SK-N-SH (cell line): ENCODE results near the gene WHRN. TPM values are rescaled to one million over a fixed set of nuclear protein-coding genes. Genes with fewer than 3 reads are reported as not detected.

ENCODE experiments used
- CTCF ChIA-PET: fragments of 300-600, 350-600 bp; formaldehyde crosslinking; extraction: SDS; loops from one replicate; lab custom pipeline; 2021; lab: Yijun Ruan, JAX
- POLR2A ChIA-PET: fragments of 350-600 bp; sonication (Branson Sonifier 250); formaldehyde crosslinking; extraction: SDS; loops from one replicate; lab custom pipeline; 2020; ENCODE audit warnings: antibody characterized with exemption, inconsistent platforms; lab: Yijun Ruan, JAX
- DNase-seq: peaks from one replicate; pipeline ENCODE4 v3.0.0; 2012
- H2AFZ ChIP-seq: fragments of 200-600 bp; sonication (generic); 2 replicates; pipeline ENCODE4 v1.8.1; 2016; ENCODE audit warnings: antibody characterized with exemption, mild to moderate bottlenecking, low read depth
- H3F3A ChIP-seq: fragments of 200-600 bp; sonication (generic); replicated peaks from 2 replicates; pipeline ENCODE3; 2016; ENCODE audit warnings: antibody characterized with exemption, mild to moderate bottlenecking; ENCODE audit not compliant: insufficient read depth
- H3K27ac ChIP-seq, 2 experiments: fragments of 200-500 bp in 1 of 2; fragments of 200-600 bp in 1 of 2; sonication (Bioruptor generic) in 1 of 2; sonication (generic), shearing (Covaris generic) in 1 of 2; 2 replicates each; pipeline versions ENCODE4 v1.5.1 to v1.6.1; 2014 to 2016; ENCODE audit warnings: low read depth in 2 of 2, inconsistent platforms in 1 of 2, low read length in 1 of 2, mild to moderate bottlenecking in 1 of 2, mixed read lengths in 1 of 2
- H3K27me3 ChIP-seq: fragments of 200-600 bp; sonication (generic), shearing (Covaris generic); 2 replicates; pipeline ENCODE4 v1.6.1; 2016; ENCODE audit warnings: mixed run types; ENCODE audit not compliant: insufficient read depth
- H3K36me3 ChIP-seq, 2 experiments: fragments of 200-500 bp in 1 of 2; fragments of 200-600 bp in 1 of 2; sonication (Bioruptor generic) in 1 of 2; sonication (generic) in 1 of 2; replicated peaks in 1 of 2; 2 replicates each; pipeline versions ENCODE3 to v1.5.1; 2014 to 2016; ENCODE audit warnings: low read length in 1 of 2, mild to moderate bottlenecking in 1 of 2; ENCODE audit not compliant: insufficient read depth in 2 of 2, control insufficient read depth in 1 of 2
- H3K4me1 ChIP-seq, 2 experiments: fragments of 200-500 bp in 1 of 2; fragments of 200-600 bp in 1 of 2; sonication (Bioruptor generic) in 1 of 2; sonication (generic), shearing (Covaris generic) in 1 of 2; 2 replicates each; pipeline versions ENCODE4 v1.5.1 to v1.6.1; 2014 to 2016; ENCODE audit warnings: low read depth in 1 of 2, low read length in 1 of 2, mixed run types in 1 of 2; ENCODE audit not compliant: insufficient read depth in 2 of 2, control insufficient read depth in 1 of 2
- H3K4me2 ChIP-seq: fragments of 200-600 bp; sonication (generic), shearing (Covaris generic); 2 replicates; pipeline ENCODE4 v1.6.1; 2017; ENCODE audit warnings: mixed run types
- H3K4me3 ChIP-seq, 2 experiments: fragments of 200-500 bp in 1 of 2; fragments of 200-600 bp in 1 of 2; sonication (Bioruptor generic) in 1 of 2; sonication (generic), shearing (Covaris generic) in 1 of 2; 2 replicates each; pipeline versions ENCODE4 v1.5.1 to v1.8.1; 2014 to 2016; ENCODE audit warnings: low read depth in 2 of 2, inconsistent platforms in 1 of 2, low read length in 1 of 2, mild to moderate bottlenecking in 1 of 2, mixed read lengths in 1 of 2, moderate library complexity in 1 of 2
- H3K79me2 ChIP-seq: fragments of 200-600 bp; sonication (generic); 2 replicates; pipeline ENCODE4 v1.8.1; 2017; ENCODE audit warnings: mild to moderate bottlenecking; ENCODE audit not compliant: insufficient read depth
- H3K9ac ChIP-seq: fragments of 200-600 bp; sonication (generic); 2 replicates; pipeline ENCODE4 v1.6.1; 2017; ENCODE audit warnings: mixed run types
- H3K9me2 ChIP-seq: fragments of 200-600 bp; sonication (generic); 2 replicates; pipeline ENCODE4 v1.6.1; 2017; ENCODE audit warnings: mixed run types
- H3K9me3 ChIP-seq: fragments of 200-600 bp; sonication (generic); 2 replicates; pipeline ENCODE4 v1.6.1; 2017; ENCODE audit warnings: mixed run types, mild to moderate bottlenecking, moderate library complexity
- H4K20me1 ChIP-seq: fragments of 200-600 bp; sonication (generic); 2 replicates; pipeline ENCODE4 v1.6.1; 2017; ENCODE audit warnings: mild to moderate bottlenecking, mixed run types; ENCODE audit not compliant: insufficient read depth
- CTCF ChIP-seq: fragments of 200-600 bp; sonication (generic); IDR thresholded peaks from 2 replicates; pipeline ENCODE4 v1.6.1; 2017; ENCODE audit warnings: antibody characterized with exemption, mild to moderate bottlenecking, moderate library complexity
- ELF1 ChIP-seq: IDR thresholded peaks from 2 replicates; pipeline ENCODE4 v1.4.0; 2012
- MXI1 ChIP-seq: IDR thresholded peaks from 2 replicates; pipeline ENCODE4 v1.6.1; 2012; ENCODE audit warnings: mild to moderate bottlenecking, low read depth, low read length, improper control_type of control experiment
- REST ChIP-seq: IDR thresholded peaks from 2 replicates; pipeline ENCODE4 v1.6.1; 2012; ENCODE audit warnings: mild to moderate bottlenecking, low read depth, low read length, moderate library complexity
- RFX5 ChIP-seq: IDR thresholded peaks from 2 replicates; pipeline ENCODE4 v1.6.1; 2012; ENCODE audit warnings: mild to moderate bottlenecking, improper control_type of control experiment, low read length
- RXRA ChIP-seq: IDR thresholded peaks from 2 replicates; pipeline ENCODE4 v1.4.0; 2012; ENCODE audit warnings: low read depth, mild to moderate bottlenecking, borderline replicate concordance
- SMC3 ChIP-seq: IDR thresholded peaks from 2 replicates; pipeline ENCODE4 v1.6.1; 2012; ENCODE audit warnings: low read depth, low read length, improper control_type of control experiment
- TAF1 ChIP-seq: IDR thresholded peaks from 2 replicates; pipeline ENCODE4 v1.6.1; 2012; ENCODE audit warnings: low read depth, mild to moderate bottlenecking, low read length, moderate library complexity, borderline replicate concordance
- TCF12 ChIP-seq: IDR thresholded peaks from 2 replicates; pipeline ENCODE4 v1.4.0; 2012
- ZBTB33 ChIP-seq: IDR thresholded peaks from 2 replicates; pipeline ENCODE4 v1.4.0; 2012; ENCODE audit warnings: low read depth, borderline replicate concordance
- WGBS: methylation state at CpG from one replicate; pipeline ENCODE4 v1.1.6; 2017; ENCODE audit warnings: low lambda C conversion rate; 5-methylcytosine and 5-hydroxymethylcytosine counted together
- polyA plus RNA-seq, 3 experiments: library from polyadenylated mRNA; depleted of rRNA; stranded (reverse); fragments of >200 nt; gene quantifications; 2 replicates each; pipeline ENCODE4 v1.2.3, GENCODE V29; 2012

Gene WHRN
- polyA plus RNA-seq, 1 of the 3 experiments (the other 2 are of a cell fraction), result 4.6 TPM

GRCh38 chr9:114396558-114397218 lies 108.6 kb downstream of the WHRN start:
- POLR2A ChIA-PET, result no interaction called here

More at GRCh38 chr9:114396558-114397218, 108.6 kb downstream of the WHRN start:
- CTCF ChIA-PET, result interaction anchor here (1.1 to 3.6 kb wide), 4 partner anchors 9 to 265 kb away, joined by 4 to 22 read pairs (median 4); partner anchors contain the start of gene AKNA
- Histone ChIP-seq H3K79me2 (no peaks in the 10 kb centered on the region), H3K27ac (no peak overlapping the region), H3K36me3 (no peaks in the 10 kb centered on the region), H4K20me1 (no peaks in the 10 kb centered on the region), H3K4me3 (no peak overlapping the region), H3K4me1 (peaks cover 0 to 22% of the 10 kb centered on the region in 2 experiments; a peak in 1 of 4 replicates), H3F3A (peaks cover 12% of the 10 kb centered on the region), H3K9ac (no peak overlapping the region), H3K9me2 (no peaks in the 10 kb centered on the region), H3K9me3 (no peaks in the 10 kb centered on the region), H3K4me2 (no peak overlapping the region), H2AFZ (no peak overlapping the region), H3K27me3 (no peaks in the 10 kb centered on the region)
- no peak for DNase-seq
- no peak for TF ChIP-seq RXRA
- no peak for TF ChIP-seq MXI1
- TF ChIP-seq ELF1, result no peak
- TF ChIP-seq SMC3, result no peak
- no peak for TF ChIP-seq ZBTB33
- no peak for TF ChIP-seq REST
- no peak for TF ChIP-seq TCF12
- no peak for TF ChIP-seq CTCF
- no peak for TF ChIP-seq TAF1
- no peak for TF ChIP-seq RFX5
- 87% methylated on average over 16 of the region's 16 CpGs for WGBS
